Endodermal cell (in vitro differentiated cells): ENCODE data around the gene PYGB. TPM values are rescaled to one million over a fixed set of nuclear protein-coding genes. Genes with fewer than 3 reads are reported as not detected.

Source experiments
- DNase-seq: peaks from one replicate; pipeline ENCODE4 v3.0.0-alpha.2; 2017
- H3K27ac ChIP-seq: 2 replicates; pipeline ENCODE4 v1.5.1; 2013; ENCODE audit warnings: mild to moderate bottlenecking, low read depth, low read length, moderate library complexity
- H3K27me3 ChIP-seq: 2 replicates; pipeline ENCODE4 v1.6.1; 2013; ENCODE audit warnings: mild to moderate bottlenecking, low read length, moderate library complexity; ENCODE audit not compliant: insufficient read depth, control insufficient read depth, poor library complexity, severe bottlenecking
- H3K36me3 ChIP-seq: 2 replicates; pipeline ENCODE4 v1.7.0; 2013; ENCODE audit warnings: mild to moderate bottlenecking, low read length, moderate library complexity; ENCODE audit not compliant: control insufficient read depth, insufficient read depth
- H3K4me1 ChIP-seq: one replicate; pipeline ENCODE4 v1.7.0; 2013; ENCODE audit warnings: low read length; ENCODE audit not compliant: control insufficient read depth, insufficient read depth
- H3K4me3 ChIP-seq: 2 replicates; pipeline ENCODE4 v1.5.1; 2013; ENCODE audit warnings: mild to moderate bottlenecking, low read length, moderate library complexity
- H3K9ac ChIP-seq: 2 replicates; pipeline ENCODE4 v1.6.1; 2013; ENCODE audit warnings: mild to moderate bottlenecking, low read length, moderate library complexity; ENCODE audit not compliant: poor library complexity, severe bottlenecking; ENCODE audit errors: extremely low read depth
- H3K9me3 ChIP-seq: 2 replicates; pipeline ENCODE4 v1.6.1; 2013; ENCODE audit warnings: mild to moderate bottlenecking, low read length, moderate library complexity; ENCODE audit not compliant: control insufficient read depth
- H3K27ac Mint-ChIP-seq: 2 replicates; pipeline ENCODE4 v1.8.0; 2020; ENCODE audit warnings: mixed read lengths
- H3K27me3 Mint-ChIP-seq: 2 replicates; pipeline ENCODE4 v1.8.0; 2021; ENCODE audit warnings: mild to moderate bottlenecking, mixed read lengths; ENCODE audit not compliant: insufficient read depth
- H3K36me3 Mint-ChIP-seq: 2 replicates; pipeline ENCODE4 v1.8.0; 2020; ENCODE audit warnings: low read depth, mixed read lengths
- H3K4me1 Mint-ChIP-seq: 2 replicates; pipeline ENCODE4 v1.8.0; 2020; ENCODE audit warnings: mixed read lengths
- H3K4me3 Mint-ChIP-seq: 2 replicates; pipeline ENCODE4 v1.8.0; 2020; ENCODE audit warnings: mild to moderate bottlenecking, moderate library complexity, mixed read lengths
- H3K9me3 Mint-ChIP-seq: 2 replicates; pipeline ENCODE4 v1.8.0; 2020; ENCODE audit warnings: mild to moderate bottlenecking, mixed read lengths
- CTCF ChIP-seq: fragments of 200-600 bp; sonication (generic); conservative IDR thresholded peaks from 2 replicates; pipeline ENCODE4 v1.5.0; 2021; ENCODE audit warnings: antibody characterized with exemption, mild to moderate bottlenecking
- WGBS, 2 experiments: methylation state at CpG; one replicate each; pipeline versions ENCODE4 v1.1.5 to v1.1.7; 2013; ENCODE audit warnings: missing lambda C conversion rate in 2 of 2, mixed read lengths in 1 of 2; ENCODE audit not compliant: insufficient coverage in 1 of 2, insufficient read length in 1 of 2; 5-methylcytosine and 5-hydroxymethylcytosine counted together
- total RNA-seq, 2 donors: library from RNA; stranded (reverse); fragmentation: NEBNext Ultra II Directional in 1 of 2; extraction: Animal tissue kit (Norgen Biotek cat#: 25700) in 1 of 2; gene quantifications; 2 replicates in 1 of 2; 3 replicates in 1 of 2; pipeline ENCODE4 v1.2.1, GENCODE V29; 2021

The PYGB gene
- total RNA-seq, 2 donors from 2014 or later: 59.3 to 66.8 TPM

GRCh38 chr20:25221592-25222460 is 26.1 kb upstream of the PYGB start:
- no peak overlapping the region for H3K27ac ChIP-seq

GRCh38 chr20:25222461-25223178 is 25.3 kb upstream of the PYGB start:
- H3K9ac ChIP-seq: peak overlapping the region; percentile 63

More at GRCh38 chr20:25221592-25222460, 26.1 kb upstream of the PYGB start:
- Histone ChIP-seq H3K9me3 (no peaks in the 10 kb centered on the region), H3K27me3 (no peaks in the 10 kb centered on the region), H3K4me1 (peaks cover 14% of the 10 kb centered on the region), H3K9ac (no peak overlapping the region), H3K4me3 (no peak overlapping the region), H3K36me3 (peaks cover 34% of the 10 kb centered on the region)
- no peak overlapping the region for H3K4me3 Mint-ChIP-seq
- peak; percentile 45 for DNase-seq
- WGBS, 2 experiments: 93 to 94% methylated on average over 11 to 29 of the region's 29 CpGs
- peaks cover 17% of the 10 kb centered on the region for H3K4me1 Mint-ChIP-seq
- H3K27me3 Mint-ChIP-seq: no peaks in the 10 kb centered on the region
- no peaks in the 10 kb centered on the region for H3K9me3 Mint-ChIP-seq
- peak overlapping the region; percentile 89 for H3K27ac Mint-ChIP-seq
- peaks cover 29% of the 10 kb centered on the region for H3K36me3 Mint-ChIP-seq
- no peak for TF ChIP-seq CTCF

More at GRCh38 chr20:25222461-25223178, 25.3 kb upstream of the PYGB start:
- WGBS, 2 experiments: 78 to 79% methylated on average over 15 to 21 of the region's 21 CpGs
- peaks cover 23% of the 10 kb centered on the region for H3K36me3 Mint-ChIP-seq
- Histone ChIP-seq H3K4me3 (no peak overlapping the region), H3K27me3 (no peaks in the 10 kb centered on the region), H3K4me1 (peaks cover 14% of the 10 kb centered on the region), H3K27ac (peak overlapping the region; percentile 40), H3K9me3 (no peaks in the 10 kb centered on the region), H3K36me3 (peaks cover 28% of the 10 kb centered on the region)
- peaks cover 17% of the 10 kb centered on the region for H3K4me1 Mint-ChIP-seq
- H3K4me3 Mint-ChIP-seq: peak overlapping the region; percentile 37
- H3K27me3 Mint-ChIP-seq: no peaks in the 10 kb centered on the region
- no peaks in the 10 kb centered on the region for H3K9me3 Mint-ChIP-seq
- no peak for TF ChIP-seq CTCF
- peak; percentile 46 for DNase-seq
- peak overlapping the region; percentile 97 for H3K27ac Mint-ChIP-seq
